Naive thymus-derived CD4-positive, alpha-beta T cell (primary cell): ENCODE measurements around the gene COL5A1. TPM values are rescaled to one million over a fixed set of nuclear protein-coding genes. Genes with fewer than 3 reads are reported as not detected.

ENCODE experiments used
- ATAC-seq: fragments of 150-1000 bp; cut with Tn5 transposase; 2 replicates; pipeline ENCODE4 v1.10.0; 2021; ENCODE audit warnings: mild to moderate bottlenecking, moderate library complexity
- CTCF ChIA-PET: fragments of 350-600 bp; sonication (Branson Sonifier 250); formaldehyde crosslinking; loops from one replicate; lab custom pipeline; 2021; ENCODE audit warnings: antibody characterized with exemption; lab: Charles Lee
- POLR2A ChIA-PET: fragments of 350-600 bp; sonication (Branson Sonifier 250); formaldehyde crosslinking; loops from one replicate; lab custom pipeline; 2021; ENCODE audit warnings: antibody characterized with exemption, inconsistent platforms; lab: Charles Lee
- DNase-seq, 9 donors: peaks; one replicate each; pipeline versions ENCODE4 v3.0.0 to v3.0.0-alpha.2; 2020 to 2022; ENCODE audit warnings: mixed read lengths in 1 of 9
- H3K27ac ChIP-seq: one replicate; pipeline ENCODE4 v1.7.0; 2013; ENCODE audit warnings: mild to moderate bottlenecking, low read depth, low read length, moderate library complexity
- H3K27me3 ChIP-seq, 2 donors: one replicate each; pipeline ENCODE4 v1.7.0; 2013; ENCODE audit warnings: low read length in 2 of 2, mild to moderate bottlenecking in 2 of 2, moderate library complexity in 2 of 2; ENCODE audit not compliant: control insufficient read depth in 2 of 2, insufficient read depth in 2 of 2
- H3K36me3 ChIP-seq, 3 experiments: 1 replicate in 2 of 3; 2 replicates in 1 of 3; pipeline ENCODE4 v1.7.0; 2013; ENCODE audit warnings: low read length in 3 of 3, mild to moderate bottlenecking in 3 of 3, moderate library complexity in 1 of 3; ENCODE audit not compliant: insufficient read depth in 3 of 3, control insufficient read depth in 2 of 3
- H3K4me1 ChIP-seq, 2 donors: one replicate each; pipeline ENCODE4 v1.7.0; 2013; ENCODE audit warnings: low read length in 2 of 2, mild to moderate bottlenecking in 2 of 2, moderate library complexity in 1 of 2; ENCODE audit not compliant: control insufficient read depth in 2 of 2, insufficient read depth in 2 of 2
- H3K4me3 ChIP-seq: 2 replicates; pipeline ENCODE4 v1.7.0; 2013; ENCODE audit warnings: mild to moderate bottlenecking, low read length
- H3K9me3 ChIP-seq, 3 experiments: 1 replicate in 2 of 3; 2 replicates in 1 of 3; pipeline ENCODE4 v1.7.0; 2013; ENCODE audit warnings: low read length in 3 of 3; ENCODE audit not compliant: control insufficient read depth in 2 of 3
- H3K27ac Mint-ChIP-seq, 9 donors: one replicate each; pipeline ENCODE4 v1.8.0; 2020 to 2022; ENCODE audit warnings: mixed read lengths in 9 of 9, mild to moderate bottlenecking in 8 of 9, moderate library complexity in 5 of 9, inconsistent platforms in 2 of 9
- H3K27me3 Mint-ChIP-seq, 5 donors: one replicate each; pipeline ENCODE4 v1.8.0; 2021 to 2022; ENCODE audit warnings: mixed read lengths in 5 of 5, mild to moderate bottlenecking in 1 of 5
- H3K36me3 Mint-ChIP-seq, 5 donors: one replicate each; pipeline ENCODE4 v1.8.0; 2020 to 2022; ENCODE audit warnings: mixed read lengths in 5 of 5, mild to moderate bottlenecking in 3 of 5, inconsistent platforms in 1 of 5
- H3K4me1 Mint-ChIP-seq, 7 donors: one replicate each; pipeline ENCODE4 v1.8.0; 2020 to 2022; ENCODE audit warnings: mixed read lengths in 7 of 7, mild to moderate bottlenecking in 3 of 7, inconsistent platforms in 1 of 7
- H3K4me3 Mint-ChIP-seq, 10 donors: one replicate each; pipeline ENCODE4 v1.8.0; 2020 to 2022; ENCODE audit warnings: mild to moderate bottlenecking in 10 of 10, mixed read lengths in 10 of 10, moderate library complexity in 6 of 10, inconsistent platforms in 2 of 10
- H3K9me3 Mint-ChIP-seq, 11 donors: one replicate each; pipeline ENCODE4 v1.8.0; 2020 to 2022; ENCODE audit warnings: mixed read lengths in 11 of 11, mild to moderate bottlenecking in 4 of 11, inconsistent platforms in 1 of 11, moderate library complexity in 1 of 11
- intact Hi-C, 2 donors: fragments of 100-400 bp; cut with micrococcal nuclease; formaldehyde crosslinking; loops; one replicate each; pipeline ENCODE4 v1.15.1; 2023
- polyA plus RNA-seq, 2 donors: library from polyadenylated mRNA; unstranded; fragments of 300-500 nt; fragmentation: Illumina TruSeq; gene quantifications; one replicate each; pipeline ENCODE4 v1.2.3, GENCODE V29; 2021
- total RNA-seq, 6 experiments: library from RNA in 5 of 6; stranded (reverse) in 5 of 6; gene quantifications; 1 replicate in 5 of 6; 2 replicates in 1 of 6; pipeline ENCODE4 v1.2.3 and lab custom pipeline; 2021 to 2026

COL5A1 gene
- total and polyA plus RNA-seq, 7 experiments from 2014 or later: 0.16 to 0.56 (median 0.24) TPM; not detected in 2

DNA sequence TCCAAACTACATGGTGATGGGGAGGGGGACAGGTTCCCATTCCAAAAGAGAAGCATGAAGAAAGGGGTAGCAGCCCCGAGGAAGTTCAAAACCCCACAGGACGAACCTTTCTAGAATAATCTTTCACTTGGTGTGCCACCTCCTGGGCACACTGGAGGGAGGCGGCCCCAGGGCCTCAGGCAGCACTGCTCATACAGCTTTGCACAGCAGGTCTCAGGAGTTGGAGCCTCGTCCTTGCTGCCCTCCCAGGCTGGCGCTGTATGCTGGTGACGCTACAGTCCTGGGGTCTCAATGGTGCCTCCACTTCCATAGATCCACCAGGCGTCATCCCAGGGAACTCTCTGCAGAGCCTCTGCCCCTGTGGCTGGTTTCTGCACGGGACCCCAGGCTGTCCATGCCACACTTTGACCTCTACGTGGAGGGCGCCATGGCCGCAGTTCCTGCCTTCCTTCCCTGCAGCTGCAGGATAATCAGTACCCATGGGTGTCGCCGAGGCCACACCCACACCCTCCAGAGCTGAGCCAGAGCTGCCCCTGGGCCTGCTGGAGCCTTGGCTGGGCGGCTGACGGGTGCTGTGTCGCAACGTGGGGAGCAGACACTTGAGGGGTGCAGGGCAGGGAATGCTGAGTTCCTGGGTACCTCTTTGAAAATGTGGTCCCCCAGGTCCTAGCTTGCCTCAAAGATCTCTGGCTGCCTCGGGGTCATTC lies 95.3 kb downstream of the COL5A1 start:
- no peak overlapping the region for H3K4me3 ChIP-seq
- H3K27ac ChIP-seq: no peak overlapping the region
- intact Hi-C loops: no loop called here
- DNase-seq (no peak), ATAC-seq (no peak)
- Mint-ChIP-seq H3K36me3 (no peaks in the 10 kb centered on the region), H3K27ac (no peak overlapping the region), H3K27me3 (peaks cover 0 to 12% (median 6%) of the 10 kb centered on the region in 5 donors), H3K4me3 (no peak overlapping the region), H3K4me1 (peaks cover 0 to 5% (median 0%) of the 10 kb centered on the region in 7 donors), H3K9me3 (no peaks in the 10 kb centered on the region)
- H3K4me1 ChIP-seq: no peaks in the 10 kb centered on the region
- CTCF ChIA-PET: no interaction called here
- no peaks in the 10 kb centered on the region for H3K9me3 ChIP-seq
- POLR2A ChIA-PET: no interaction called here
- H3K27me3 ChIP-seq: no peaks in the 10 kb centered on the region
- no peaks in the 10 kb centered on the region for H3K36me3 ChIP-seq

- H3K27ac ChIP-seq: no peak overlapping the region
- H3K4me3 ChIP-seq: no peak overlapping the region
- DNase-seq (no peak), ATAC-seq (no peak)
- H3K4me1 ChIP-seq: no peaks in the 10 kb centered on the region
- H3K36me3 Mint-ChIP-seq: no peaks in the 10 kb centered on the region
- H3K27me3 ChIP-seq: no peaks in the 10 kb centered on the region
- no peaks in the 10 kb centered on the region for H3K9me3 ChIP-seq
- H3K27ac Mint-ChIP-seq: no peak overlapping the region
- intact Hi-C loops: no loop called here
- H3K27me3 Mint-ChIP-seq: peaks cover 0 to 12% (median 6%) of the 10 kb centered on the region in 5 donors
- H3K36me3 ChIP-seq: no peaks in the 10 kb centered on the region
- H3K4me3 Mint-ChIP-seq: no peak overlapping the region
- peaks cover 0 to 5% (median 0%) of the 10 kb centered on the region in 7 donors for H3K4me1 Mint-ChIP-seq
- ChIA-PET POLR2A (no interaction called here), CTCF (interaction anchor here (2.0 kb wide), 1 partner anchor 288 kb away, joined by 8 read pairs; no protein-coding TSS in a partner anchor)
- H3K9me3 Mint-ChIP-seq: no peaks in the 10 kb centered on the region
These were observed 96.4 kb downstream of the COL5A1 start for GRCh38 chr9:134737842-134738580.

DNA sequence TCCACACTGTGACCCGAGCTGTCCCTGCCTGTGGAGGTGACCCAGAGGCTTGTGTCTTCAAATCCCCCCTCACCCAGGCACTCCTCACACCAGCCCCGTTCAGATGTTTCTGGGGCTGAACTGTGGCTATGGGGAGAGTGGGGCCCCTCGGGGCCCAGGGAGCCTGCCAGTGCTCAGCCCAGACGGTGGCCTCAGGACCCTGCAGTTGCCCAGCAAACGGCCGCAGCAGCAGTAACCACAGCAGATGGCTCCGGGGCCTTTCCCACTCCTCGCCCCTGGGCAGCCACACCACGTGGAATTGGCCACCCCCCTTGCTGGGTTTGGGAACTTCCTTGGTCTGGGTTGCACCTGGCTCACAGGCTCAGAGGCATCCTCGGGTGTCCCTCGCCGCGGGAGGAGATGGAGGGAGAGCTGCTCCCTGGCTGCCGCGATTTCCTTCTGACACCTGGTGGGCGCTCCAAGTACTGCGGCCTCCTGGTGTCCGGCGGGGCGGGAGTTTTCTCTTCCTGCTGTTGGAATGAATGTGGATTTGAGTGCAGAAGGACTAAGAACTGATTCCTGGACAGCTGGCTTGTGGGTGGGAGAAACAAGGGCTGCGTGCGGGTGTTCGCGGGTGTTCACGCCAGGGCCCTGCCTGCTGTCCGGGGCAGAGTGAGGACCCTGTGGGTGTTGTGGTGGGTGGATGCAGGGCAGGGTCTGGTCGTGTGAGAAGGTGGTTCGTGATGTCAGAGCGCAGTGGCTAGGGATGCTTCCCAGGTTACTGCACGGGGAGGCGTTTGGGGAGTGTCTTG lies 97.5 kb downstream of the COL5A1 start:
- H3K9me3 ChIP-seq: no peaks in the 10 kb centered on the region
- no peaks in the 10 kb centered on the region for H3K27me3 ChIP-seq
- peak in 7 of 9 donors; percentile 6 to 47 (median 22) for DNase-seq
- no peaks in the 10 kb centered on the region for H3K4me1 ChIP-seq
- CTCF ChIA-PET: interaction anchor here (2.0 kb wide), 1 partner anchor 289 kb away, joined by 8 read pairs; no protein-coding TSS in a partner anchor
- no peak overlapping the region for H3K4me3 ChIP-seq
- peak; percentile 31 for ATAC-seq
- H3K9me3 Mint-ChIP-seq: no peaks in the 10 kb centered on the region
- H3K36me3 ChIP-seq: no peaks in the 10 kb centered on the region
- POLR2A ChIA-PET: no interaction called here
- no peak overlapping the region for H3K27ac ChIP-seq
- peaks cover 0 to 5% (median 0%) of the 10 kb centered on the region in 7 donors for H3K4me1 Mint-ChIP-seq
- no peaks in the 10 kb centered on the region for H3K36me3 Mint-ChIP-seq
- H3K27me3 Mint-ChIP-seq: peaks cover 0 to 12% (median 6%) of the 10 kb centered on the region in 5 donors
- intact Hi-C loops: no loop called here
- H3K4me3 Mint-ChIP-seq: no peak overlapping the region
- H3K27ac Mint-ChIP-seq: no peak overlapping the region

DNA sequence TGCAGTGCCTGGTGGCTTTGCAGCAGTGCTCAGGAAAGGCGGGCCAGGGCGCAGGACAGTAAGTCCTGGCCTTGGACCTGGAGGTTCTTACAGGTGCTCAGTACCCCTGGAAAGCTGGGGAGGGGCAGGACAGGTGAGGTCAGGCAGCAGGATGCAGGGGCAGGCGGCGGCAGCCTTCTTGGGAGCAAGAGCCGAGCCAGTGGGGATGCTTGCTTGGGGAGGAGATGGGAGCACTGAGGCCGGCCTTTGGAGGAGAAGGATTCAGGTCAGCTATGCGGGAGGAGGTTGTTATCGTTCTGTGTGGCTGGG lies 98.0 kb downstream of the COL5A1 start:
- Histone ChIP-seq H3K4me3 (no peak overlapping the region), H3K36me3 (no peaks in the 10 kb centered on the region), H3K27me3 (no peaks in the 10 kb centered on the region), H3K27ac (no peak overlapping the region), H3K9me3 (no peaks in the 10 kb centered on the region), H3K4me1 (no peaks in the 10 kb centered on the region)
- ChIA-PET CTCF (interaction anchor here (0.5 to 2.0 kb wide), 3 partner anchors 290 to 1570 kb away, joined by 3 to 8 read pairs (median 5); no protein-coding TSS in a partner anchor), POLR2A (no interaction called here)
- H3K4me1 Mint-ChIP-seq: peaks cover 0 to 5% (median 0%) of the 10 kb centered on the region in 7 donors
- H3K4me3 Mint-ChIP-seq: no peak overlapping the region
- H3K36me3 Mint-ChIP-seq: no peaks in the 10 kb centered on the region
- no peak overlapping the region for H3K27ac Mint-ChIP-seq
- DNase-seq (no peak), ATAC-seq (no peak)
- intact Hi-C loops: no loop called here
- no peaks in the 10 kb centered on the region for H3K9me3 Mint-ChIP-seq
- peaks cover 0 to 12% (median 6%) of the 10 kb centered on the region in 5 donors for H3K27me3 Mint-ChIP-seq

GRCh38 chr9:134740071-134740470 lies 98.5 kb downstream of the COL5A1 start:
- no peak overlapping the region for H3K27ac Mint-ChIP-seq
- no peaks in the 10 kb centered on the region for H3K4me1 ChIP-seq
- POLR2A ChIA-PET: no interaction called here
- H3K9me3 ChIP-seq: no peaks in the 10 kb centered on the region
- peaks cover 0 to 5% (median 0%) of the 10 kb centered on the region in 7 donors for H3K4me1 Mint-ChIP-seq
- H3K36me3 Mint-ChIP-seq: no peaks in the 10 kb centered on the region
- H3K36me3 ChIP-seq: no peaks in the 10 kb centered on the region
- peaks cover 0 to 1% (median 0%) of the 10 kb centered on the region in 11 donors for H3K9me3 Mint-ChIP-seq
- no peaks in the 10 kb centered on the region for H3K27me3 ChIP-seq
- H3K27ac ChIP-seq: no peak overlapping the region
- CTCF ChIA-PET: interaction anchor here (0.5 to 1.1 kb wide), 2 partner anchors 293 to 1570 kb away, joined by 3 to 5 read pairs; no protein-coding TSS in a partner anchor
- no peak overlapping the region for H3K4me3 ChIP-seq
- intact Hi-C loops: no loop called here
- ATAC-seq (no peak), DNase-seq (no peak)
- H3K27me3 Mint-ChIP-seq: peaks cover 0 to 12% (median 6%) of the 10 kb centered on the region in 5 donors
- no peak overlapping the region for H3K4me3 Mint-ChIP-seq

- H3K27me3 Mint-ChIP-seq: peaks cover 0 to 7% (median 6%) of the 10 kb centered on the region in 5 donors
- peaks cover 0 to 3% (median 0%) of the 10 kb centered on the region in 11 donors for H3K9me3 Mint-ChIP-seq
- H3K4me3 Mint-ChIP-seq: no peak overlapping the region
- CTCF ChIA-PET: interaction anchor here (0.7 kb wide), 1 partner anchor 292 kb away, joined by 3 read pairs; no protein-coding TSS in a partner anchor
- POLR2A ChIA-PET: no interaction called here
- H3K27ac Mint-ChIP-seq: no peak overlapping the region
- Histone ChIP-seq H3K27me3 (no peaks in the 10 kb centered on the region), H3K36me3 (no peaks in the 10 kb centered on the region), H3K27ac (no peak overlapping the region), H3K9me3 (no peaks in the 10 kb centered on the region), H3K4me3 (no peak overlapping the region), H3K4me1 (no peaks in the 10 kb centered on the region)
- ATAC-seq: no peak
- no peaks in the 10 kb centered on the region for H3K36me3 Mint-ChIP-seq
- H3K4me1 Mint-ChIP-seq: peaks cover 0 to 5% (median 0%) of the 10 kb centered on the region in 7 donors
- no peak for DNase-seq
- intact Hi-C loops: no loop called here
These were observed 100.2 kb downstream of the COL5A1 start for GRCh38 chr9:134741846-134742245.
